Stromal cell of bone marrow (primary cell): ENCODE measurements around the gene TENM3.
"Not testable (repeated sequence)": the region's sequence is repeated elsewhere in the genome, so short reads cannot be mapped to it uniquely, and the experiment has no call there.

ENCODE experiments used
- DNase-seq: peaks from one replicate; pipeline ENCODE4 v3.0.0-alpha.2; 2012; ENCODE audit warnings: low read depth

TENM3 gene

DNA sequence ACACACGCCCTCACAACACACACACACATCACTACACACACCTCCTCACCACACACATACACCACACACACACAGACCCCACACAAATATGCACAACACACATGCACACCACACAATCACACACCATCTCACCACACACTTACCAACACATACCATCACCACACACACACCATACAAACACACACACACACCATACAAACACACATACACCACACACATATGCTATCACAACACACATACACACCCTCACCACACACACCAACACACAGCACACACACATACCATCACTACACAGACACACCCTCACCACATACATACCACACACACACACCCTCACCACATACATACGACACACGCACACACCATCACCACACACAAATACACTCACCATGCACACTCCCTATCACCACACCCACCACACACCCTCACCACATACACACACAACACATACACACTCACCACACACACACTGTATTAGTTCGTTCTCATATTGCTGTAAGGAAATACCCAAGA is 567.0 kb downstream of the TENM3 start:
- no peak for DNase-seq

- no peak for DNase-seq
These were observed 569.7 kb downstream of the TENM3 start for GRCh38 chr4:182812916-182813315.

DNA sequence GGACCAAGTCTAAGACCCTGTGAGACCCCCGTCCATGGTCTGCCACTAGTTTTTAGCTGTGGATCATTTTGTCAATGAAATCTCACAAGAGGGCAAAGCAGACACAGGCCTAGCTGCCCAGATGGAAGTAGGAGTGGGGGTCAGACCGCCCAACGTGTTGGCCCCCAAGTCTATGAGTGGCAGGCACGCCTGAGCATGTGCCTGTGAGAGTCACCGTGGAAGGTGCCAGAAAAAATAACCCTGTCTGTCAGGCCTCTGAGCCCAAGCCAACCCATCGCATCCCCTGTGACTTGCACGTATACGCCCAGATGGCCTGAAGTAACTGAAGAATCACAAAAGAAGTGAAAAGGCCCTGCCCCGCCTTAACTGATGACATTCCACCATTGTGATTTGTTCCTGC is 570.9 kb downstream of the TENM3 start:
- DNase-seq: not testable (repeated sequence)

DNA sequence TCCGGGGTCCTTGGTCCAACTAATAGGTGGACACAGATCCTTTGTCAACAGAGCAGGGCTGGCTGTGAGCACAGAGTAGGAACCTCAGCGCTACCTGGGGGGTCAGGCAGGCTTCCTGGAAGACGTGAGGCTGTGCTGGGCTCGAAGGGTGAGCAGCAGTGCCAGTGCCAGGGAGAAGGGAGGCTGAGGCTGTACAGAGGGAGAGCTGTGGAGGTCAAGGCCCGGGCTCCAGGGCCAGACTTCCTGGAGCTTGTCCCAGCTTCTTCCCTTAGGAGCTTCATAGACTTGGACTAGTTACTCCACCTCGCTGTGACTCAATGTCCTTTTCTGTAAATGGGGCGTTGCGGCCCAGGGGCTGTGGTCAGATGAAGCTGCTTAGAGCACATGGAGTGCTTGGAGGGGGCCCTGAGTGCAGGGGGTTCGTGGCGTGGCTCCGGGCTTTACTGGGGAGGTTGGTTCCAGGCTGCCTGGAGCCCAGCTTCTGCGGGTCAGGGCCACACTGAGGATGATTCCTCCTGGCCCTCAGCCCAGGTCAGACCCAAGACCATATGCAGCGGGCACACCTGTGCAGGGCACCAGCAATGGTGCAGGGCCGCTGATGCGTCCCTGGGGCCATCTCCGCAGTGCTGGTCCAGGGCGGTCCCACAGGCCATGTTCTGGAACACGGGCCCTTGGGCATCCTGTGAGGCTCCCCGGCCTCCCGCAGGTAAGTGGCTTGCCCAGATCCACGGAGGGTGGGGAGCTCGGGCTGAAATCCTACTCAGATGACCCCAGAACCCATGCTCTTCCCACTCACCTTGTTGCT is 575.9 kb downstream of the TENM3 start:
- no peak for DNase-seq

- DNase-seq: no peak
These were observed 576.5 kb downstream of the TENM3 start for GRCh38 chr4:182819751-182820150.

DNA sequence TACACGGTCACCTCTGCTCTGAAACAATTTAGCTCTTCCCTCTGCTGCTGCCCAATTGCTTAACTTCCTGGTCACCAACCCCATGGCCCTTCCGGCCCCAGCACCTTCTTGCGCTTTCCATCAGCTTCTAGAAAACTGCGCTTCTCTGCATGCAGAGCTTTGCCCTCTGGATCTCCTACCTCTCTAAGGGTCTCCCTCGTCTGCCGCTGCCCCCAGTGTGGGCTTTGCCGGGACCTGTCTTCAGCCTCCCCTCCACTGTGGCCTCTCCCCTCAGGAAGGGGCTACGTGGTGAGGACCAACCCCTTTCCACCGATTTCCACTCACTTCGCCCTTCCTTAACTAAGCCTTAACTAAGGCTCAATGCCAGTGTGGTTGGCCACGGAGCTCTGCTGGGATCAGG is 579.4 kb downstream of the TENM3 start:
- DNase-seq: no peak

GRCh38 chr4:182823576-182823975 is 580.4 kb downstream of the TENM3 start:
- no peak for DNase-seq

DNA sequence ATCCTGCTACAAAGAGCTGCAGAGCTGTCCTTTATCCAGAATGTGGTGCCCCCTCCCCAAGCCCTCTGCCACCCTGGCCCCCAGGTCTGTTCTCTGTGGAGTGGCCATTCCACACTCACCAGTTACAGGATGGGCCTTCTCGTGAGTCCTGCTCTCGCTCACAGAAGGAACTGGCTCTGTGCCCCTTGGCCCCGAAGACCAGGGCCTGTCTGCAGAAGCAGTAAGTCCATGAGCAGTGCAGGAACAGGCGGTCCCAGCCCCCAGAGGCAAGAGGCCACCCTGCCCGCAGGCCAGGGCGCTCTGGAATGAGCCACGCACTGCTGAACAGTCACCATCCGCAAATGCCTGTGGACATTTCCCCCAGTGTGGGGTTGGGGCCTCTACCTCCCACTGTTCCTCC is 581.8 kb downstream of the TENM3 start:
- DNase-seq: no peak

GRCh38 chr4:182825786-182826185 is 582.6 kb downstream of the TENM3 start:
- no peak for DNase-seq

DNA sequence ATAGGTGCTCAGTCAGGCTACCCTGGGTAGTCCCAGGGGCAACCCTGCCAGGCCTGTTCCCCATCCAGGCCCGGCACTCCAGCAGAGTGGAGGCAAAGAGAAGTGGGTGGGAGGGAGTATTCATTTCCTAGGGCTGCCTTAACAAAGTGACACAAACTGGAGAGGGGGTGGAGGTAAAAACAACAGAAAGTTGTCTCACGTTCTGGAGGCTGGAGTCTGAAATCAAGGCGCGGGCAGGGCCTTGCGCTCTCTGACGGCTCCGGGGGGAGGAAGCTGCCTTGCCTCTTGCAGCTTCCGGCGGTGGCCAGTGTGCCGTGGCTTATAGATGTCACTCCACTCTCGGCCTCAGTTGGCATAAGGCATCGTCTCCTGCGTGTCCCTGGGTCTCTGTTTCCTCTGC is 583.2 kb downstream of the TENM3 start:
- no peak for DNase-seq

GRCh38 chr4:182827166-182827565 is 584.0 kb downstream of the TENM3 start:
- DNase-seq: no peak

GRCh38 chr4:182827954-182828353 is 584.8 kb downstream of the TENM3 start:
- DNase-seq: no peak

- no peak for DNase-seq
These were observed 585.3 kb downstream of the TENM3 start for GRCh38 chr4:182828360-182829025.

DNA sequence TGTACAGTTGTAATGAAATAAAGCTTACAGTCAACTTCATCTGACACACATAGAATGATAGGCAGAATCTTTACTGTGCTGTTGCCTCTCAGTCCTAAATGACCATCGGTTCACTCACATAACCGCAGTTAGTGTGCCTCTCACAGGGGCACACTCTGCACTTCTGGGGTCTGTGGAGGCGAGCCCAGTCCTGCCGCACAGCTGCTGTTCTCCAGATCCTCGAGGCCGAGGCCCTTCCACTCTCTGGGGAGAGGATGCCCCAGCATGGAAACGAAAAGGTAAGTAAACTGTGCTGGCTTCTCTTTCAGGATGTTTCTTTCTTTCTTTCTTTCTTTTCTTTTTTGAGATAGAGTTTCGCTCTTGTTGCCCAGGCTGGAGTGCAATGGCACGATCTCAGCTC is 586.0 kb downstream of the TENM3 start:
- DNase-seq: no peak

- no peak for DNase-seq
These were observed 588.2 kb downstream of the TENM3 start for GRCh38 chr4:182831376-182831775.

- no peak for DNase-seq
These were observed 589.3 kb downstream of the TENM3 start for GRCh38 chr4:182832352-182833120.

- DNase-seq: no peak
These were observed 592.0 kb downstream of the TENM3 start for GRCh38 chr4:182835006-182835740.

DNA sequence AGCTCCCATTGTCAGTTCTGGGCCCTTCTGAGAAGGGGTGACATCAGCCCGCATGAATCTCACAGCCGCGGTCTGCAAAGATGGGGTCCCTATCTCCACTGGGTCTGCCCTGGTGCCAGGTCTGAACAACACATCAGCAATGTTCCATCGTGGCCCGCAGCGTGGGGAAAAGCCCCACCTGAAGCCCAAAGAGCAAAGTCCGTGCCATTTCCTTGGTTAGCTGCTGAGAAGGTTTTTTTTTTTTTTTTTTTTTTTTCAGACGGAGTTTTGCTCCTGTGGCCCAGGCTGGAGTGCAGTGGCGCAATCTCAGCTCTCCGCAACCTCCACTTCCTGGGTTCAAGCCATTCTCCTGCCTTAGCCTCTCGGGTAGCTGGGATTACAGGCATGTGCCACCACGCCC is 594.6 kb downstream of the TENM3 start:
- no peak for DNase-seq

- DNase-seq: no peak
These were observed 595.3 kb downstream of the TENM3 start for GRCh38 chr4:182838535-182838934.

DNA sequence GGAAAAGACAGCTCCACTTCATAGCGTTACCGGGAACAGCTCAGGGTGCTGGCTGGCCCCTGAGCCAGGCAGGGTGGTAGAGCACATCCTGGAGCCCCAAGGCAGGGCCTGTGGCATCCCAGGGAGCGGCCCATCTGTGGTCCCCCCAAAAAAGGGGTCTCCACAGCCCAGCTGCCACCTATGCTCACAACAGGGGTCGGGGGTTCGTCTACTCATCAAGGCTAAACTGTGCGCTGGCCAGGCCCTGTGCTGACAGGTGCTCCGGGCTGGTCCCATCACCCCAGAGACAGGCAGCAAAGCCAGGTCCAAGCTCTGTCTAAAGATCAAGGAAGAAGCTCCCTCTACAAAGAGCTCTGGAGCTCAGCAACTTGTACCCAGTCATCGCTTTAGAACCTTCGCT is 596.1 kb downstream of the TENM3 start:
- no peak for DNase-seq

- DNase-seq: no peak
These were observed 596.9 kb downstream of the TENM3 start for GRCh38 chr4:182840108-182840507.

- no peak for DNase-seq
These were observed 599.0 kb downstream of the TENM3 start for GRCh38 chr4:182842104-182842600.
